Measurements from ENCODE around the gene ECHDC3.

GRCh38 chr10:11756766-11757315 lies 14.7 kb downstream of the ECHDC3 start:
- TF ChIP-seq ELK4 (IDR thresholded peaks at IDR 0.05; ENCODE audit: borderline replicate concordance, low read depth, low read length) (no peak), TCF7L2 (IDR thresholded peaks at IDR 0.05; ENCODE audit: borderline replicate concordance, low read depth, low read length) (no peak), ATF2 (tag by site-specific recombination; IDR thresholded peaks at IDR 0.05; ENCODE audit: low read depth) (no peak), CTCF (tag by site-specific recombination; IDR thresholded peaks at IDR 0.05) (no peak), RBAK (tag by site-specific recombination; IDR thresholded peaks at IDR 0.05) (no peak), ZBTB21 (tag by site-specific recombination; IDR thresholded peaks at IDR 0.05) (no peak)

Data from HEK293 (cell line).